Breast epithelium (tissue), 4 donors: Measurements from ENCODE around the gene EBF3. TPM values are rescaled to one million over a fixed set of nuclear protein-coding genes. Genes with fewer than 3 reads are reported as not detected.

Experiments used
- DNase-seq, 2 donors: peaks; one replicate each; pipeline ENCODE4 v3.0.0-alpha.2; 2019; ENCODE audit warnings: low spot score in 2 of 2
- H3K27ac ChIP-seq, 2 donors: fragments of 200-600 bp; sonication (generic) in 1 of 2; one replicate each; pipeline ENCODE4 v1.5.1; 2016 to 2019; ENCODE audit warnings: mild to moderate bottlenecking in 1 of 2
- H3K27me3 ChIP-seq, 2 donors: fragments of 200-600 bp; sonication (generic) in 1 of 2; one replicate each; pipeline versions ENCODE4 v1.5.1 to v1.6.0; 2017 to 2019; ENCODE audit warnings: control low read depth in 1 of 2, mild to moderate bottlenecking in 1 of 2
- H3K36me3 ChIP-seq: fragments of 200-600 bp; one replicate; pipeline ENCODE4 v1.5.1; 2019
- H3K4me1 ChIP-seq, 2 donors: fragments of 200-600 bp; sonication (generic); one replicate each; pipeline ENCODE4 v1.5.1; 2016 to 2019; ENCODE audit warnings: control low read depth in 1 of 2
- H3K4me3 ChIP-seq, 3 donors: fragments of 200-600 bp; sonication (generic); 1 replicate in 2 of 3; 2 replicates in 1 of 3; pipeline ENCODE4 v1.5.1; 2016 to 2019; ENCODE audit warnings: mild to moderate bottlenecking in 3 of 3, moderate library complexity in 2 of 3
- H3K9me3 ChIP-seq, 2 donors: fragments of 200-600 bp; sonication (generic) in 1 of 2; one replicate each; pipeline ENCODE4 v1.5.1; 2016 to 2019; ENCODE audit warnings: control low read depth in 1 of 2
- CTCF ChIP-seq, 3 donors: fragments of 450-650 bp; IDR thresholded peaks; one replicate each; pipeline ENCODE4 v1.5.1; 2016 to 2017; ENCODE audit warnings: antibody characterized with exemption in 3 of 3, mild to moderate bottlenecking in 3 of 3, moderate library complexity in 3 of 3
- POLR2A ChIP-seq: fragments of 450-650 bp; IDR thresholded peaks from one replicate; pipeline ENCODE4 v1.6.1; 2016; ENCODE audit warnings: antibody characterized with exemption, mild to moderate bottlenecking, moderate library complexity
- POLR2AphosphoS5 ChIP-seq, 3 donors: sonication (generic); formaldehyde crosslinking; IDR thresholded peaks; one replicate each; pipeline ENCODE4 v1.6.1; 2017; ENCODE audit warnings: antibody characterized with exemption in 3 of 3
- intact Hi-C: fragments of 100-400 bp; cut with DNase I; formaldehyde crosslinking; loops from one replicate; pipeline ENCODE4 v1.15.1; 2023; ENCODE audit warnings: low total_unique reads
- total RNA-seq, 3 donors: library from RNA; depleted of rRNA; stranded (reverse); fragments of >200 nt; gene quantifications; one replicate each; pipeline ENCODE4 v1.1.0, GENCODE V29; 2016

The EBF3 gene
- total RNA-seq, 3 donors from 2014 or later: 4.2 to 28.0 (median 6.6) TPM

GRCh38 chr10:129892548-129893052, 71.5 kb downstream of the EBF3 start:
- intact Hi-C loops: no loop called here
- Histone ChIP-seq H3K27ac (peak overlapping the region in 1 of 2 donors; percentile 63), H3K36me3 (no peaks in the 10 kb centered on the region), H3K27me3 (peaks cover 0 to 13% of the 10 kb centered on the region in 2 donors), H3K9me3 (no peaks in the 10 kb centered on the region), H3K4me3 (no peak overlapping the region), H3K4me1 (no peaks in the 10 kb centered on the region)
- TF ChIP-seq POLR2AphosphoS5 (IDR thresholded peaks at IDR 0.05): no peak
- no peak for TF ChIP-seq POLR2A
- DNase-seq: no peak

GRCh38 chr10:129891806-129892205, 72.3 kb downstream of the EBF3 start:
- no peaks in the 10 kb centered on the region for H3K9me3 ChIP-seq
- peaks cover 0 to 6% of the 10 kb centered on the region in 2 donors for H3K27me3 ChIP-seq
- no peak overlapping the region for H3K4me3 ChIP-seq
- no peak for DNase-seq
- intact Hi-C loops: no loop called here
- H3K27ac ChIP-seq: peak overlapping the region in 1 of 2 donors; percentile 63
- no peaks in the 10 kb centered on the region for H3K36me3 ChIP-seq
- no peaks in the 10 kb centered on the region for H3K4me1 ChIP-seq
- TF ChIP-seq CTCF (IDR thresholded peaks at IDR 0.05) (no peak), POLR2AphosphoS5 (IDR thresholded peaks at IDR 0.05) (no peak), POLR2A (no peak)

- Histone ChIP-seq H3K27ac (no peak overlapping the region), H3K27me3 (no peaks in the 10 kb centered on the region), H3K4me1 (no peaks in the 10 kb centered on the region), H3K9me3 (no peaks in the 10 kb centered on the region), H3K36me3 (no peaks in the 10 kb centered on the region), H3K4me3 (no peak overlapping the region)
- TF ChIP-seq POLR2AphosphoS5 (IDR thresholded peaks at IDR 0.05) (no peak), CTCF (IDR thresholded peaks at IDR 0.05) (no peak), POLR2A (no peak)
- no peak for DNase-seq
- intact Hi-C loops: no loop called here
Observed at GRCh38 chr10:129890170-129890569, 73.9 kb downstream of the EBF3 start.

- H3K4me3 ChIP-seq: no peak overlapping the region
- no peaks in the 10 kb centered on the region for H3K4me1 ChIP-seq
- H3K27ac ChIP-seq: no peak overlapping the region
- no peaks in the 10 kb centered on the region for H3K9me3 ChIP-seq
- H3K27me3 ChIP-seq: no peaks in the 10 kb centered on the region
- no peak for DNase-seq
- intact Hi-C loops: no loop called here
- no peaks in the 10 kb centered on the region for H3K36me3 ChIP-seq
- TF ChIP-seq CTCF (IDR thresholded peaks at IDR 0.05) (peak in 1 of 3 donors; percentile 38), POLR2AphosphoS5 (IDR thresholded peaks at IDR 0.05) (no peak)
Observed at GRCh38 chr10:129888784-129889616, 75.1 kb downstream of the EBF3 start.

- Histone ChIP-seq H3K9me3 (no peaks in the 10 kb centered on the region), H3K4me1 (no peaks in the 10 kb centered on the region), H3K4me3 (no peak overlapping the region), H3K27ac (no peak overlapping the region), H3K27me3 (no peaks in the 10 kb centered on the region), H3K36me3 (no peaks in the 10 kb centered on the region)
- no peak for TF ChIP-seq POLR2A
- no peak for TF ChIP-seq CTCF (IDR thresholded peaks at IDR 0.05)
- no peak for TF ChIP-seq POLR2AphosphoS5 (IDR thresholded peaks at IDR 0.05)
- no peak for DNase-seq
- intact Hi-C loops: no loop called here
Observed at GRCh38 chr10:129887986-129888783, 75.9 kb downstream of the EBF3 start.
